ENCODE results near the gene MORN3.
"Not testable (repeated sequence)": the region's sequence is repeated elsewhere in the genome, so short reads cannot be mapped to it uniquely, and the experiment has no call there.

The MORN3 gene, protein sequence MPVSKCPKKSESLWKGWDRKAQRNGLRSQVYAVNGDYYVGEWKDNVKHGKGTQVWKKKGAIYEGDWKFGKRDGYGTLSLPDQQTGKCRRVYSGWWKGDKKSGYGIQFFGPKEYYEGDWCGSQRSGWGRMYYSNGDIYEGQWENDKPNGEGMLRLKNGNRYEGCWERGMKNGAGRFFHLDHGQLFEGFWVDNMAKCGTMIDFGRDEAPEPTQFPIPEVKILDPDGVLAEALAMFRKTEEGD

GRCh38 chr12:121669521-121669900 lies at the start of gene MORN3:
Gene MORN3, minus strand, starts transcription at chr12:121669654. Its CDS starts 171 bp downstream, at chr12:121669483.
- DNase-seq: no peak

GRCh38 chr12:121718653-121719239 lies 49.3 kb upstream of the MORN3 start:
- no peak for DNase-seq

GRCh38 chr12:121717041-121717699 lies 47.7 kb upstream of the MORN3 start:
- no peak for DNase-seq

DNA sequence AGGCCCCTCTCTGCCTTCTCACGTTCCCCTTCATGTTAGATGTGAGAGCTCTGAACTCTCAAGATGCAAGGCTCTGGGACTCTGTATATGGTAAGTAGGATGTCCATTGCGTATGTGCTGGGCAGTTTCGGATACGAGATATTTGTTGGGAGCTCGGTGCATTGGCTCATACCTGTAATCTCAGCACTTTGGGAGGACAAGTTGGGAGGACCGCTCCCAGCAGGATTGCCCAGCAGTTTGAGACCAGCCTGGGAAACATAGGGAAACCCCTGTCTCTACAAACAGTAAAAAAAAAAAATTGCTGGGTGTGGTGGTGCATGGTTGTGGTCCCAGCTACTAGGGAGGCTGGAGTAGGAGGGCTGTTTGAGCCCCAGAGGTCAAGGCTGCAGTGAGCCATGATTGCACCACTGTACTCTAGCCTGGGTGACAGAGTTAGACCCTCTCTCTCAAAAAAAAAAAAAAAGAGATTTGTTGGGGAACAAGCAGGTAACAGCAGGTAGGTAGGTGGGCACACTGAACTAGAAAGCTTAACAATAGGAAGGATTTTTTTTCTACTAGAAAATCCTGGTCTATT lies 46.5 kb upstream of the MORN3 start:
- no peak for DNase-seq

- DNase-seq: not testable (repeated sequence)
These were observed 45.6 kb upstream of the MORN3 start for GRCh38 chr12:121715055-121715454.

DNA sequence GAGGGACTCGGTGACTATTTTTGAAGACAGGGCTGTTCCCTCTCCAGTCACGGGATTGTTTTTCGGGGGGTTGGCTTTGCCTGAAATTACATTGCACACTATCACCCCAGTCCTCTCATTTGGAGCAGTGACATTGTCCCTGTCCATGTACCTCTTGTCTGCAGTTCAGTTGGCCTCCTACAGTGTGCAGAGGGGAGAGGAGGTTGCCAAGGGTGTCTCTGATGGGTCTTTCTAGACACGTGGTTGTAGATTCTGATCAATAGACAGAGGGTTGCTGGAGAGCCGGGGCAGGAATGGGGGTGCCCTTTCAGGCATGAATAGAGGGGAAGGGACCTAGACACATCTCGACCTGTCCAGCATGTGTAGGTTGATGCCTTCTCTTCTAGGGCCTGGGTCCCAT lies 44.3 kb upstream of the MORN3 start:
- DNase-seq: no peak

DNA sequence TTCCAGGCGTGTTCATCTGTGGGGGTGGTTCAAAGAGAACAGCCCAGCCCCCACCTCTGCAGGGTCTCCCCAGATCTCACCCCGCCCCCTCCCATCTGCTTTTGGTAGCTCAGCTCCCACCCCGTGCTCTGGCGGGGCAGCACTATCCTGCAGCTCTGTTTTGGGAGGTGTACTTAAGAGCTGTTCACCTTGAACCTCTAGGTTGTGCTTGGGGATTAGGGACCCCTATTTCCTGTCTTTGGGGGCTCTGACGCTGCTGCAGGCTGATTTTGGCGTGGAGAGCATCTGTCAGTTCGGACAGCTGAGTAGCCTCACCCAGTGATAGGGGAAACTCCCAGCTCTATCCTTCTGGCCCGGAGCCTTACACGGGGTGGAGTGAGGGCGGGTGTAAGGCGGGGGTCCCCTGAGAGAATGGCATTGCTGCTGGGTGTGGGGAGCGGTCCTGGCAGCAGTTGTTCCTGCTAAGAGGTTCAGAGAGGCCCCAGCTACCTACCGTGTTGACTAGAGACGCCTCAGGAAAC lies 43.9 kb upstream of the MORN3 start:
- no peak for DNase-seq

DNA sequence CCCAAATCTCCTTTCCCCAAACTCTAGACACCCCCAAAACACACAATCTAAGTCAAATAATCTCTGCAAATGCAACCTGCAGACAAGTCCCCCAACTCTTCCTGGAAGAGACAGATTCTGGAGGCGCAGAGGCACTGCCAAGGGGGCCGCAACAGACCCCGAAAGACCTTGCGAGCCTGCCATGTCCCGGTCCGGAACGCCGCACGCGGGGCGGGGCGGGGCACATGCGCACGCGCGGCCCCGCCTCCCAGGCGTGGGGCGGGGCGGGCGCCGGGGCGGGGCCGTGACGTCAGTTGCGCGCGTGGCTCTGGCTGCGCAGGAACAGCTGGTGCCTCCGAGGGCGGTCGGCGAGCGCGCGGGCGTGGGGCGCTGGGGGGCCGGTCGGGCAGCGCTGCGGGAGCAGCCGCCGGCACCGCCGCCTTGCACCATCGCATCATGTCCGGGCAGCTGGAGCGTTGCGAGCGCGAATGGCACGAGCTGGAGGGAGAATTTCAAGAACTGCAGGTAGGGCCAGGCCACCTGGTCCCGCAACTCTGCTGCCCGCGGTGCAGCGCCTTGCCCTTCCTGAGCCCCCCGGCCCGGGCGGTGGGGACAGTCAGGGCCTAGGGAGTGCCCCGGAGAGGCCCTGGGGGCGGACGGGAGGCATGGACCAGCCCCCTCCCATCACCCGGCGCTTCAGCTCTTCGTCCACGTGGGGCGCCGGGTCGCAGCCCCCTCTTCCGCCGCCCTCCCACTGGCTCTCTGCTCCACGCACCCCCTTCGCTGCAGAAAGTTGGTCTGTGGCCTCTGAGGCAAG lies 43.2 kb upstream of the MORN3 start, which contains the start of gene TMEM120B:
Gene TMEM120B (plus strand): TSS at position 292 of the 796 bp plus-strand sequence. CDS start 144 bp downstream, at position 436.
- DNase-seq: peak; percentile 71 to 91

DNA sequence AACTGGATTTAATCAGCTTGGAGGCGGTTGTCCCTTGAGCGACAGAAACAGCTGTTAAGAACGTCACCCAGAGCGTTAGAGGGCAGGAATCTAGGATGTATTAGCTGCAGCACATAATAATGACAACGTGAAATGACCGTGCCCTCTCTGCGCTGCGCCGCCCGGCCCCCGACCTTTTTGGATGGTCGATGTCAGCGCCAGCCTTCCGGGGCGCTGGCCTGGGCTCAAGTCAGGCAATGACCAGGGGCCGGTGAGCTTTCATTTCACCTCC lies 42.7 kb upstream of the MORN3 start:
- peak in 1 of 2 donors; percentile 31 for DNase-seq

DNA sequence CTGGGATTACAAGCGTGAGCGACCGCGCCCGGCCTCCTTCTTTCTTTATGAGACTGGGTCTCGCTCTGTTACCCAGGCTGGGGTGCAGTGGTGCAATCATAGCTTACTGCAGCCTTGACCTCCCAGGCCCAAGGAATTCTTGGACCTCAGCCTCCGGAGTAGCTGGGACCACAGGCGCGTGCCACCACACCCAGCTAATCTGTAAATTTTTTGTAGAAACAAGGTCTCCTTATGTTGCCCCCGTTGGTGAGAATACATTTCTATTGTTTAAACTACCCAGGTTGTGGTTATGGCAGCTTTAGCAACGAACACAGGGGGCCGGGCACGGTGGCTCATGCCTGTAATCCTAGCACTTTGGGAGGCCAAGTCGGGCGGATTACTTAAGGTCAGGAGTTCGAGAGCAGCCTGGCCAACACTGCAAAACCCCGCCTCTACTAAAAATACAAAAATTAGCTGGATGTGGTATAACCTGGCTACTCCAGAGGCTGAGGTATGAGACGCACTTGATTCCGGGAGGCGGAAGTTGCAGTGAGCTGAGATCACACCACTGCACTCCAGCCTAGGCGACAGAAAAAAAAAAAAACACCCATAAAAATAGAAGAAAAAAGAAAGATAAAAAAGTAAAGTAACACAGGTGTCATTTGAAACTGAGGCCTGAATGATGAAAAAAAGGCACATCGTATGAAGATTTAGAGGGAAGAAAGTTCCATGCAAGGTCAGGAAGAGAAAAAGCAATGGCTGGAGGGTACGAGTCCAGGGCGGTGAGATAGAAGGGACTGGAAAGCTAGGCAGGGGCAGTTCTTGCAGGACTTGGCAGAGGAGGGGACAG lies 42.1 kb upstream of the MORN3 start:
- no peak for DNase-seq

- DNase-seq: no peak
These were observed 40.1 kb upstream of the MORN3 start for GRCh38 chr12:121709478-121709961.

DNA sequence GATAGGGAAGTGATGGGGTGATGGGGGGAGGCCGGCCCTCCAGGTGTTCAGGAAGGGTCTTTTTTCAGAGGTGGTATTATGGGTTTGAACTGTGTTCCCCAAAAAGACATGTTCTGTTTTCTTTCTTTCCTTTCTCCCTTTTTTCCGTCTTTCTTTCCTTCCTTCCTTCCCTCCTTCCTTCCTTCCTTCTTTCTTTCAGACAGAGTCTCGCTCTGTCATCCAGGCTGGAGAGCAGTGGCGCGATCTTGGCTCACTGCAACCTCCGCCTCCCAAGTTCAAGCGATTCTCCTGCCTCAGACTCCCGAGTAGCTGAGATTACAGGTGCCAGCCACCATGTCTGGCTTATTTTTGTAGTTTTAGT lies 39.6 kb upstream of the MORN3 start:
- not testable (repeated sequence) for DNase-seq

GRCh38 chr12:121708313-121709063 lies 39.0 kb upstream of the MORN3 start:
- no peak for DNase-seq

DNA sequence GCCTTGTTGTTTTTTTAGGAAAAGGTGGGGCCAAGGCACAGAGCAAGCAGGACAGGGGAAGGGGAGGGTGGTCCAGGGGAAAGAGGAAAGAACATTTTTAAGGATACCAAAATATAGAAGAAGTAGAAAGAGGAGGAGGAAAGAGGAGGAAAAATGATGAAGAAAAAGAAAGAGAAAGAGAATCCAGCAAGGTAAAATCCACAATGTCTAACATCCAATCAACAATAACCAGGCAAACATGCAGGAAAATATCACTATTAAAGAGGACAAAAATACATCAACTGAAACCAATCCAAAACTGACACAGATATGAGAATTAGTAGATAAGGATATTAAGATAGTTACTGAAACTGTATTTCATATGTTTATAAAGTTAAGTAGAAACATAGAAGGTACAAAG lies 36.1 kb upstream of the MORN3 start:
- DNase-seq: no peak

DNA sequence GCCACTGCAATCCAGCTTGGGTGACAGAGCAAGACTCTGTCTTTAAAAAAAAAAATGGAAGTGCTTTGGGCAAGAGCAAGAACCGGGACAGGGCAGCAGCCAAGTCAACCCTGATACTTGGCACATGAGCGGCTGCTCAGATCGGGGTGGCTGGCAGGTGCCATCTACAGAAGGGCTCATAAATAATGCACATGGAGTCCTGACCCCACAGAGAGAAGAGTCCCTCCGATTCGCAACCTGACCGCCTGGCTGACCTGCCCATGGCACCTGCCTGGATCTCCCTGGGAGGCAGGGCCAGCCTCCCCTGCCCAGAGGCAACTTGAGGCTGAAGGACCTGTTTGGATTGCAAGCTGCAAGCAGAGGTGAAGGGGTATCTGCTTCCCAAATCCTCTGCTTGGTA lies 33.5 kb upstream of the MORN3 start:
- no peak for DNase-seq

GRCh38 chr12:121701667-121702277 lies 32.3 kb upstream of the MORN3 start:
- DNase-seq: no peak

GRCh38 chr12:121697861-121698260 lies 28.4 kb upstream of the MORN3 start:
- DNase-seq: not testable (repeated sequence)

DNA sequence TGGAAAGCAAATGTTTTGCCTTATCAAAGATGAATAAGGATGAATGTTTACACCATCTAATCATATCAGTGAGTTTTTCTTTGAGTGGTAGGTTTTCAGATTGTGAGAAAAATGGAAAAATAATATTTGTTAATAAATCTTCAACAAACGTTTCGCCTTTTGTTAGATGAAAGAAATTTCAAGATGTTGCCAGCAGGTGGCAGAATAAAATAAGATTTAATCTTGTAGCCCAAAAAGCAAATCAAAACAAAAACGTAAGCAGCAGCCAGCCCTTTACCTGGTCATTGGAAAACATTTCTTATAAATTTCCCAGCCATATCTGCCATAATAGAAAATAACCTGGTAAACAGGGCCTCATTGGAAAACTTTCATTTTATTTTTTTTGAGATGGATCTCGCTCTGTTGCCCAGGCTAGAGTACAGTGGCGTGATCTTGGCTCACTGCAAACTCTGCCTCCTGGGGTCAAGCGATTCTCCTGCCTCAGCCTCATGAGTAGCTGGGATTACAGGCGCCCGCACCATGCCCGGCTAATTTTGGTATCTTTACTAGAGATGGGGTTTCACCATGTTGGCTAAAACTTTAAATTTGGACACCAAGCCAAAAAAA lies 27.7 kb upstream of the MORN3 start:
- DNase-seq: peak in 1 of 2 donors; percentile 89

GRCh38 chr12:121693155-121693687 lies 23.8 kb upstream of the MORN3 start:
- no peak for DNase-seq

DNA sequence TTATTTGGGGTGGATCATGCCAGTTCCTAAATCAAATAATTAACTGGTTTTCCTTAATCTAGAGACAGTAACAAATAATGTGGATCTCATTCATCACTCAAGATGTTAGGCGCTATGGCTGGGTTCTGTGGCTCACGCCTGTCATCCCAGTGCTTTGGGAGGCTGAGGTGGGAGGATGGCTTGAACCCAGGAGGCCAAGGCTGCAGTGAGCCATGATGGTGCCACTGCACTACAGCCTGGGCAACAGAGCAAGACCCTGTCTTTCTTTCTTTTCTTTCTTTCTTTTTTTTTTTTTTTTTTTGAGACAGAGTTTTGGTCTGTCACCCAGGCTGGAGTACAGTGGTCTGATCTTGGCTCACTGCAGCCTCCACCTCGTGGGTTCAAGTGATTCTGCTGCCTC lies 23.3 kb upstream of the MORN3 start:
- not testable (repeated sequence) for DNase-seq

Data from inflammatory macrophage treated with lipopolysaccharide for 1 hour (primary cell).